Measurements from ENCODE around the gene NAB2. TPM values are rescaled to one million over a fixed set of nuclear protein-coding genes. Genes with fewer than 3 reads are reported as not detected.
"Not testable (repeated sequence)": the region's sequence is repeated elsewhere in the genome, so short reads cannot be mapped to it uniquely, and the experiment has no call there.

NAB2 gene
- total RNA-seq, 1 donor from 2014 or later, result 33.2 TPM

GRCh38 chr12:57112492-57113294 lies 23.8 kb downstream of the NAB2 start:
- no peak for DNase-seq

- DNase-seq, result no peak
Measured at GRCh38 chr12:57116580-57117281, 27.8 kb downstream of the NAB2 start.

GRCh38 chr12:57118711-57119271 lies 29.9 kb downstream of the NAB2 start:
- no peak for DNase-seq

GRCh38 chr12:57119294-57120085 lies 30.6 kb downstream of the NAB2 start:
- DNase-seq, result no peak

GRCh38 chr12:57120718-57121117 lies 31.8 kb downstream of the NAB2 start:
- DNase-seq, result not testable (repeated sequence)

GRCh38 chr12:57123813-57124212 lies 34.9 kb downstream of the NAB2 start:
- no peak for DNase-seq

- DNase-seq, result peak; percentile 40
Measured at GRCh38 chr12:57124261-57124877, 35.5 kb downstream of the NAB2 start.

GRCh38 chr12:57126061-57126460 lies 37.1 kb downstream of the NAB2 start:
- no peak for DNase-seq

GRCh38 chr12:57126561-57126960 lies 37.6 kb downstream of the NAB2 start:
- no peak for DNase-seq

- peak; percentile 28 for DNase-seq
Measured at GRCh38 chr12:57127101-57127725, 38.3 kb downstream of the NAB2 start.

GRCh38 chr12:57127726-57128518 lies 39.0 kb downstream of the NAB2 start, which contains the start of gene LRP1:
Gene LRP1 (plus strand): TSS chr12:57128483. CDS start chr12:57128965, 482 bp downstream.
- DNase-seq, result peak; percentile 73

- no peak for DNase-seq
Measured at GRCh38 chr12:57128519-57129247, 39.8 kb downstream of the NAB2 start.

GRCh38 chr12:57129321-57129842 lies 40.5 kb downstream of the NAB2 start:
- no peak for DNase-seq

GRCh38 chr12:57129889-57130288 lies 41.0 kb downstream of the NAB2 start:
- DNase-seq, result no peak

GRCh38 chr12:57130941-57131340 lies 42.0 kb downstream of the NAB2 start:
- DNase-seq, result no peak

- no peak for DNase-seq
Measured at GRCh38 chr12:57131896-57132744, 43.2 kb downstream of the NAB2 start.

GRCh38 chr12:57133013-57133569 lies 44.2 kb downstream of the NAB2 start:
- no peak for DNase-seq

GRCh38 chr12:57133916-57134315 lies 45.0 kb downstream of the NAB2 start:
- no peak for DNase-seq
